Choroid plexus epithelial cell (primary cell): Measurements from ENCODE around the gene EEPD1.

Source experiments
- DNase-seq: peaks from one replicate; pipeline ENCODE4 v3.0.0-alpha.2; 2010; ENCODE audit warnings: low read depth
- H3K4me3 ChIP-seq: 2 replicates; pipeline ENCODE4 v1.5.1; 2011; ENCODE audit warnings: low read depth, mild to moderate bottlenecking, control low read depth, low read length, moderate library complexity
- TF ChIP-seq, protein P1 (sequence below): conservative IDR thresholded peaks from 2 replicates; pipeline ENCODE4 v1.5.1; 2011; ENCODE audit warnings: low read depth, mild to moderate bottlenecking, control low read depth, inconsistent platforms, low read length, moderate library complexity

EEPD1 gene

DNA sequence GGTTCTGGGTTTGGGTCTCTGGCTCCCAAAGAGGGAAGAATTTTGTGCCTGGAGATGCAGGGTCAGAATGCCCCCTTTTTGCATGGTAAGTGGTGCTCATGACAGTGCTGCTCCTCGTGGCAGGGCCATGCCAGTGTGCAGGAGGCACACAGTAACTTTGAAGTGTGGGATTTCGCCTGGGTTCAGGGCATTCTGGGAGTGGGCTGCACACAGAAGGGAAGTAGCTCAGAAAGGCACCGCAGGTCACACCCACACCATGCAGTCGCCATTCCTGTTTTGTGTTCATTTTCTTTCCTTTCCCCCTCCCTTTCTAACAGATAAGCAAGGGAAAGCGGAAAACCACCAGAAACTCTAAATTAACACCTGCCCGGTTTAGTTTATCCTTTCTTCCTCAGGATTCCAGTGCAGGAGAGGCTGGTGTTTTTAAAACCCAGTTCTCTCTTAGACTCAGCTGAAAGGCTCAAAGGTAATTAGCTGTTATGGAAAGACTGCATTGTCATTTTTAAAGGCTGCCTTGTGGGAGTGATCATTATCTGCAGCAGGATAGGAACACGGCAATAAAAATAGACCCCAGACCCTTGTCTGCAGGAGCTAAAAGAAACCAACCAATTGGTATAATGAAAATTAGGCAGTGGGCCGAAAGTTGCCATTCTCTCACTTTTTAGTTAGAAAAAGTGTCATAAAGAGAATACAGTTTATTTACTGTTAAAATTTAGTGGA lies 50.2 kb downstream of the EEPD1 start:
- H3K4me3 ChIP-seq: no peak overlapping the region
- TF ChIP-seq, protein P1, sequence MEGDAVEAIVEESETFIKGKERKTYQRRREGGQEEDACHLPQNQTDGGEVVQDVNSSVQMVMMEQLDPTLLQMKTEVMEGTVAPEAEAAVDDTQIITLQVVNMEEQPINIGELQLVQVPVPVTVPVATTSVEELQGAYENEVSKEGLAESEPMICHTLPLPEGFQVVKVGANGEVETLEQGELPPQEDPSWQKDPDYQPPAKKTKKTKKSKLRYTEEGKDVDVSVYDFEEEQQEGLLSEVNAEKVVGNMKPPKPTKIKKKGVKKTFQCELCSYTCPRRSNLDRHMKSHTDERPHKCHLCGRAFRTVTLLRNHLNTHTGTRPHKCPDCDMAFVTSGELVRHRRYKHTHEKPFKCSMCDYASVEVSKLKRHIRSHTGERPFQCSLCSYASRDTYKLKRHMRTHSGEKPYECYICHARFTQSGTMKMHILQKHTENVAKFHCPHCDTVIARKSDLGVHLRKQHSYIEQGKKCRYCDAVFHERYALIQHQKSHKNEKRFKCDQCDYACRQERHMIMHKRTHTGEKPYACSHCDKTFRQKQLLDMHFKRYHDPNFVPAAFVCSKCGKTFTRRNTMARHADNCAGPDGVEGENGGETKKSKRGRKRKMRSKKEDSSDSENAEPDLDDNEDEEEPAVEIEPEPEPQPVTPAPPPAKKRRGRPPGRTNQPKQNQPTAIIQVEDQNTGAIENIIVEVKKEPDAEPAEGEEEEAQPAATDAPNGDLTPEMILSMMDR: no peak
- DNase-seq: no peak

DNA sequence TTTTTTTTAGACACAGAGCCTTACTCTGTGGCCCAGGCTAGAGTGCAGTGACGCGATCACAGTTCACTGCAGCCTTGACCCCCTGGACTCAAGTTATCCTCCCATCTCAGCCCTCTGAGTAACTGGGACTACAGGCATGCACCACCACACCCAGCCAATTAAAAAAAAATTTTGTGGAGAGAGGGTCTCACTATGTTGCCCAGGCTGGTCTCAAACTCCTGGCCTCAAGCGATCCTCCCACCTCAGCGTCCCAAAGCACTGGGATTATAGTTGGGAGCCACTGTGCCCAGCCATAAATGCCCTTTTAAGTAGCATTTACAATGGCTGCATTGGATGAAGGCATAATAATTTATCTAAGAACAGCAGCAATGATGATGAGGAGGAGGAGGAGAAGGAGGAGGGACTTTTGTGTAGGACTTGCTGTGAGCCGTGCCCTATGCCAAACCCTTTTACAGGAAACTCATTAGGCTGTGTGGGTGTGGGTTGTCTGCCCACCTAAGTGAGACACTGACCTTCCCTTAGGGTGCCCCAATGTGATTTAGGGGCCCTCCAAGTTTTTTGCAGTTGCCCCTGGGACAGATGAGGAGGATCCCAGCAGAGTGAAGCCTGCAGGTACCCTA lies 51.1 kb downstream of the EEPD1 start:
- TF ChIP-seq, protein P1: no peak
- H3K4me3 ChIP-seq: no peak overlapping the region
- DNase-seq: no peak

DNA sequence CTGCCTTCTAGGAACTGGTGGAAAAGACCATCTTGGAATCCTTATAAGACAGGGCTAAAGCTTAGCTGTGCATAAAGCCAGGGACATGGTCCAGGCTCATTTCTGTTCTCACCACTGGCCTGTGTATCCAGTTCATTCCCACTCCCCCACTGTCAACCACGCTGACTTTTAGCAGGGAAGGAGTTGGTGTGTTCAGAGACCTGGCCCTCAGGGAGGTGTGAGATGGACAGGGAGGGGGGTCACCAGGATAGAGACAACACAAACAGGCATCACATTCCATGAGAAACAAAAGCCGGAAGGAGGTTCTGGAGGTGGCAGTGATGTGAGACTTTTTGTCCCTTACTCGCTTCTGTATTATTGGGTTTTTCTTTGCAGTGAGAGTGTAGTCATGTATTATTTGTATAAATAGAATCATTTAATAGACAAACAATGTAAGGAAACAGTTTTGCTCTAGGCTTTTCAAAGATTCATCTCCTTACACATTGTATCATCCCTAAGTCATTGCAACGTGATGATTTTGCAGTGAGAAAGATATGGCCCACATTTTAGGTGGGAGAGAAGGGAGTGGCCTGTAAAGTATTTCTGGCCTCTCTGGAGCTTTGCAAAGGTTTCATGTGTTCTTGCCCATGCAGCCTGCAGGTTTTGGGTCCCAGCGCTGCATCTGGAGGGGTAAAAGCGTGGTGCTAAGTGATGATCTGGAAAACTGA lies 52.0 kb downstream of the EEPD1 start:
- H3K4me3 ChIP-seq: no peak overlapping the region
- TF ChIP-seq, protein P1: no peak
- DNase-seq: no peak

DNA sequence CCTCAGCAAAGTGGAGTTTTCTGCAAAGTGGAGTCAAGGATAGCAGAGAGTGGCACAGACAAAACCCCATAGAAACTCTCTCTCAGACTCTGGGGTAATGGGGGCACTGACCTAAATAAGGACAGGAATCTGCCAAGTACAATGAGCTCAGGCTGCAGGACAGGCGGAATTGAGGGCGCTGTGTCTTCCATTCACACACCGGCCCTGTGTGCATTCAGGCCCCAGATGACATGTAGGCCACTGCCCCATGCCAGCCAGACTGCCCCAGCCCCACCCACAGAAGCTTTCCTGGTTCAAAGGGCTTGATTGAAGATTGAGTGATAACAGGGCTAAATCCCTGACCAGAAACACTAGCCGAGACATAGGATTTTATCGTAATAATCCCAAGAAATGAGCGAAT lies 52.7 kb downstream of the EEPD1 start:
- no peak overlapping the region for H3K4me3 ChIP-seq
- no peak for DNase-seq
- TF ChIP-seq, protein P1: no peak

DNA sequence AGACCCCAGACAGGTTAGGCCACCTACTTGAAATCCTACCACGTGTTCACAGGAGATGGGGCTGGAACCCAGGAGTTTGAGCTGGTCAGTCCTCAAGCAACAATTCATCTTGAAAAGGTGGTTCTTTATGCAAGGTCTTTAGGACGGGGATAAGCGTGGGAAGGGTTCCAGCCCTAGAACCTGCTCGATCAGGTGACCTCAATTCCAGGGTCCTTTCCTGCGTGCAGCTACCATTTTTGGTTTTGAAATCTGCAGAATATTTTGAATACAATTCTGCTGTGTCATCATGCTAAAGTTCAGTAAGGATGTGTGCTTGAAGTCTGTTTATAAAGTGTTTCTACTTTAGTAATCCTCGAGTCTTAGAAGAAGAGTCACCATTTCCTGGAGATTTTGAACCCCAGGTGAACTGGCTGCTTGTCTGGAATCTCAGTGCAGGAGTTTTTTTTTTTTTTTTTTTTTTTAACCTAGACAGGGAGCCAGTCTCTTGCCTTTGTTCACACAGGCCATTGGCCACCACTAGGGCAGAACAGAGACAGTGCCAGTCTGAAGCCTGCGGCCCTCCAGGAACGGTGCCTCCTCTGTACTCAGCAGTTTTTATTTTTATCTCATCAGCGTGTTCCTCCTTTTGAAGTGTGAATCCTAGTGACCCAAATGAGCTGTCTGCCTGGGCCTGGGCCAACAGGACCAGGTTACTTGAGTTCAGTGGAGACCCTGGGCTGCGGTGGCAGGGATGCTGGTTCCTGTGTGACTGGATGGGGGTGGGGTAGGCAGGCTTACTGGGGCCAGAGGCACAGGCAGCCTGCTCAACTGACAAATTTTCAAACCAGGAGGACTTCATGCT lies 54.6 kb downstream of the EEPD1 start:
- H3K4me3 ChIP-seq: no peak overlapping the region
- DNase-seq: peak; percentile 93
- TF ChIP-seq, protein P1: peak; percentile 36

DNA sequence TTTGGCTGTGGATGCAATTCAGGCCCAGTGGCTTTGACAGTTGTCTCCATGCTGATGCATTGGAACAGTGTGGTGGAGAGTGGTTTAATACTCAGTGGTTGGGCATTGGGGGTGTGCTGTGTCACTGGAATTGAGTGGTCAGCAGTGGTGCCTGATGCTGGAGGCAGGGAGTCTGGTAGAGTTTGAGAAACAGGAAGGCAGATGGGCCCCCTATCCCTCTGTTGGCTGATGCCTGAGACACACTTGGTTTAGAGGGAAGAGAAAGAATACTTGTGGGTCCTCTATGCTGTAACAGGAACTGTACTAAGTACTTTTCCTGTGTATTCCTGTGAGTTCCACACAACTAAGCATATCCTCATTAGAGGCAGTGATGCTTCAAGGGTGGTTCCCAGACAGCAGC lies 55.4 kb downstream of the EEPD1 start:
- TF ChIP-seq, protein P1: no peak
- H3K4me3 ChIP-seq: no peak overlapping the region
- peak; percentile 19 for DNase-seq
